Measurements from ENCODE around the gene VCX3A.

VCX3A gene

DNA sequence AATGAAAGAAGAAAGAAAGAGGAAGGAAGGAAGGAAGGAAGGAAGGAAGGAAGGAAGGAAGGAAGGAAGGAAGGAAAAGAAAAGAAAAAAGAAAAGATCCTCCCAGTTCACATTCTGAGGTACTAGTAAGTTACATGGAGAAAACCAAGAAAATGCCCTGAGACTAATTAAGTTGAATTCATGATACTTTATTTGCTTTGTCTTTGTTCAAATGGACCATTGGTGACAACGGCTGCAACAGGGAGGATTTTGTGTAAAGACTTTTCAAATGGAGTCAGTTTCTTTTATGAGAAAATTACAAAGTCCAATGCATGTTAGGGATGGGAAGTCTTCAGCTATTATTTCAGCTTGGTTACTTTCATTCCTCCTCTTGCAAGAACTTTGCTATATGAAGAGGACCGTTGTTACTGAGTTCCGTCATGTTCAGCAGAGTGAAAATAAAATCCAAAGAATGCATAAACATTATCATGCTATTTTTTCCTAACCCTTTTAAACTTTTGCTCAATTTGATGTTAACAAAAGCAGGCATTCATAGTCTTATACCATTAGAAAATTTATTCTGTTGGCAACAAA is 8.3 kb downstream of the VCX3A start:
- no peak for TF ChIP-seq CTCF (conservative IDR thresholded peaks at IDR 0.05; ENCODE audit: low read depth, low read length)
- DNase-seq (ENCODE audit: low read depth): no peak
- no peak overlapping the region for H3K4me3 ChIP-seq (ENCODE audit: low read depth, low read length)

GRCh38 chrX:6517376-6517775 is 17.5 kb downstream of the VCX3A start:
- DNase-seq (ENCODE audit: low read depth): no peak
- TF ChIP-seq CTCF (conservative IDR thresholded peaks at IDR 0.05; ENCODE audit: low read depth, low read length): no peak
- no peak overlapping the region for H3K4me3 ChIP-seq (ENCODE audit: low read depth, low read length)

DNA sequence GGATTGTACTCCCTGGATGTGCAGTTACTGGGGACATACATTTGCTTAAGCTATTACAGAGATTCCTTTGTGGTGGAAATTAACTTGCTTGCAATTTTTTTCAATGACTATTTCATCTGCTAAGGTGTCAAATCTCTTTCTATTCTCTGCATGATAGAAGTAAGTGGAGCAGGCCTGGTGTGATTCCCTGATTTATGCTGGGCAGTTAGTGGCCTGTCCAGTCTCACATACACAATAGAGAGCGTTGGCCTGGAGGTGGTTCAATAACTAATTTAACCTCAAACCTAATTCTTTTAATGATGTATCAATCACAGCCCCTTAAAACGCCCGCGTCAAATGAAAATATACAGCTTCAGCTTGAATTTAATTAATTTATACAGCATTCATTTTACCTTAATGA is 28.5 kb downstream of the VCX3A start:
- TF ChIP-seq CTCF (conservative IDR thresholded peaks at IDR 0.05; ENCODE audit: low read depth, low read length): no peak
- no peak for DNase-seq (ENCODE audit: low read depth)
- no peak overlapping the region for H3K4me3 ChIP-seq (ENCODE audit: low read depth, low read length)

GRCh38 chrX:6505960-6506359 is 29.0 kb downstream of the VCX3A start:
- no peak overlapping the region for H3K4me3 ChIP-seq (ENCODE audit: low read depth, low read length)
- TF ChIP-seq CTCF (conservative IDR thresholded peaks at IDR 0.05; ENCODE audit: low read depth, low read length): no peak
- DNase-seq (ENCODE audit: low read depth): no peak

- no peak for TF ChIP-seq CTCF (conservative IDR thresholded peaks at IDR 0.05; ENCODE audit: low read depth, low read length)
- DNase-seq (ENCODE audit: low read depth): no peak
- no peak overlapping the region for H3K4me3 ChIP-seq (ENCODE audit: low read depth, low read length)
Observed at GRCh38 chrX:6500719-6501118, 34.2 kb downstream of the VCX3A start.

- no peak for TF ChIP-seq CTCF (conservative IDR thresholded peaks at IDR 0.05; ENCODE audit: low read depth, low read length)
Observed at GRCh38 chrX:6498324-6498723, 36.6 kb downstream of the VCX3A start.

More at GRCh38 chrX:6498324-6498723, 36.6 kb downstream of the VCX3A start:
- H3K4me3 ChIP-seq (ENCODE audit: low read depth, low read length): no peak overlapping the region
- no peak for DNase-seq (ENCODE audit: low read depth)

All from choroid plexus epithelial cell (primary cell).